SK-N-SH (cell line): ENCODE results near the gene RBM7. TPM values are rescaled to one million over a fixed set of nuclear protein-coding genes. Genes with fewer than 3 reads are reported as not detected.

ENCODE experiments used
- CTCF ChIA-PET: fragments of 300-600, 350-600 bp; formaldehyde crosslinking; extraction: SDS; loops from one replicate; lab custom pipeline; 2021; lab: Yijun Ruan, JAX
- POLR2A ChIA-PET: fragments of 350-600 bp; sonication (Branson Sonifier 250); formaldehyde crosslinking; extraction: SDS; loops from one replicate; lab custom pipeline; 2020; ENCODE audit warnings: antibody characterized with exemption, inconsistent platforms; lab: Yijun Ruan, JAX
- DNase-seq: peaks from one replicate; pipeline ENCODE4 v3.0.0; 2012
- H2AFZ ChIP-seq: fragments of 200-600 bp; sonication (generic); 2 replicates; pipeline ENCODE4 v1.8.1; 2016; ENCODE audit warnings: antibody characterized with exemption, mild to moderate bottlenecking, low read depth
- H3F3A ChIP-seq: fragments of 200-600 bp; sonication (generic); replicated peaks from 2 replicates; pipeline ENCODE3; 2016; ENCODE audit warnings: antibody characterized with exemption, mild to moderate bottlenecking; ENCODE audit not compliant: insufficient read depth
- H3K27ac ChIP-seq, 2 experiments: fragments of 200-500 bp in 1 of 2; fragments of 200-600 bp in 1 of 2; sonication (Bioruptor generic) in 1 of 2; sonication (generic), shearing (Covaris generic) in 1 of 2; 2 replicates each; pipeline versions ENCODE4 v1.5.1 to v1.6.1; 2014 to 2016; ENCODE audit warnings: low read depth in 2 of 2, inconsistent platforms in 1 of 2, low read length in 1 of 2, mild to moderate bottlenecking in 1 of 2, mixed read lengths in 1 of 2
- H3K27me3 ChIP-seq: fragments of 200-600 bp; sonication (generic), shearing (Covaris generic); 2 replicates; pipeline ENCODE4 v1.6.1; 2016; ENCODE audit warnings: mixed run types; ENCODE audit not compliant: insufficient read depth
- H3K36me3 ChIP-seq, 2 experiments: fragments of 200-500 bp in 1 of 2; fragments of 200-600 bp in 1 of 2; sonication (Bioruptor generic) in 1 of 2; sonication (generic) in 1 of 2; replicated peaks in 1 of 2; 2 replicates each; pipeline versions ENCODE3 to v1.5.1; 2014 to 2016; ENCODE audit warnings: low read length in 1 of 2, mild to moderate bottlenecking in 1 of 2; ENCODE audit not compliant: insufficient read depth in 2 of 2, control insufficient read depth in 1 of 2
- H3K4me1 ChIP-seq, 2 experiments: fragments of 200-500 bp in 1 of 2; fragments of 200-600 bp in 1 of 2; sonication (Bioruptor generic) in 1 of 2; sonication (generic), shearing (Covaris generic) in 1 of 2; 2 replicates each; pipeline versions ENCODE4 v1.5.1 to v1.6.1; 2014 to 2016; ENCODE audit warnings: low read depth in 1 of 2, low read length in 1 of 2, mixed run types in 1 of 2; ENCODE audit not compliant: insufficient read depth in 2 of 2, control insufficient read depth in 1 of 2
- H3K4me2 ChIP-seq: fragments of 200-600 bp; sonication (generic), shearing (Covaris generic); 2 replicates; pipeline ENCODE4 v1.6.1; 2017; ENCODE audit warnings: mixed run types
- H3K4me3 ChIP-seq, 2 experiments: fragments of 200-500 bp in 1 of 2; fragments of 200-600 bp in 1 of 2; sonication (Bioruptor generic) in 1 of 2; sonication (generic), shearing (Covaris generic) in 1 of 2; 2 replicates each; pipeline versions ENCODE4 v1.5.1 to v1.8.1; 2014 to 2016; ENCODE audit warnings: low read depth in 2 of 2, inconsistent platforms in 1 of 2, low read length in 1 of 2, mild to moderate bottlenecking in 1 of 2, mixed read lengths in 1 of 2, moderate library complexity in 1 of 2
- H3K79me2 ChIP-seq: fragments of 200-600 bp; sonication (generic); 2 replicates; pipeline ENCODE4 v1.8.1; 2017; ENCODE audit warnings: mild to moderate bottlenecking; ENCODE audit not compliant: insufficient read depth
- H3K9ac ChIP-seq: fragments of 200-600 bp; sonication (generic); 2 replicates; pipeline ENCODE4 v1.6.1; 2017; ENCODE audit warnings: mixed run types
- H3K9me2 ChIP-seq: fragments of 200-600 bp; sonication (generic); 2 replicates; pipeline ENCODE4 v1.6.1; 2017; ENCODE audit warnings: mixed run types
- H3K9me3 ChIP-seq: fragments of 200-600 bp; sonication (generic); 2 replicates; pipeline ENCODE4 v1.6.1; 2017; ENCODE audit warnings: mixed run types, mild to moderate bottlenecking, moderate library complexity
- H4K20me1 ChIP-seq: fragments of 200-600 bp; sonication (generic); 2 replicates; pipeline ENCODE4 v1.6.1; 2017; ENCODE audit warnings: mild to moderate bottlenecking, mixed run types; ENCODE audit not compliant: insufficient read depth
- ELF1 ChIP-seq: IDR thresholded peaks from 2 replicates; pipeline ENCODE4 v1.4.0; 2012
- EZH2phosphoT487 ChIP-seq: fragments of 200-600 bp; sonication (generic); IDR thresholded peaks from 2 replicates; pipeline ENCODE4 v1.6.1; 2017; ENCODE audit warnings: low read depth, mixed run types, mild to moderate bottlenecking, antibody characterized with exemption, moderate library complexity, borderline replicate concordance
- FOSL2 ChIP-seq: IDR thresholded peaks from 2 replicates; pipeline ENCODE4 v1.4.0; 2012; ENCODE audit warnings: low read depth, mild to moderate bottlenecking, moderate library complexity, borderline replicate concordance
- FOXJ3 ChIP-seq: sonication (generic); formaldehyde crosslinking; IDR thresholded peaks from 2 replicates; pipeline ENCODE4 v1.5.1; 2020; ENCODE audit warnings: mild to moderate bottlenecking, missing genetic modification reagents
- GATA2 ChIP-seq: sonication (generic); formaldehyde crosslinking; IDR thresholded peaks from 2 replicates; pipeline ENCODE4 v1.5.0; 2020; ENCODE audit warnings: mild to moderate bottlenecking, missing genetic modification reagents
- PBX3 ChIP-seq: IDR thresholded peaks from 2 replicates; pipeline ENCODE4; 2012
- POLR2AphosphoS5 ChIP-seq: IDR thresholded peaks from 2 replicates; pipeline ENCODE4 v1.6.1; 2012; ENCODE audit warnings: low read depth, low read length
- RAD21 ChIP-seq: IDR thresholded peaks from 2 replicates; pipeline ENCODE4 v1.6.1; 2012; ENCODE audit warnings: mild to moderate bottlenecking, low read length
- TAF1 ChIP-seq: IDR thresholded peaks from 2 replicates; pipeline ENCODE4 v1.6.1; 2012; ENCODE audit warnings: low read depth, mild to moderate bottlenecking, low read length, moderate library complexity, borderline replicate concordance
- TEAD4 ChIP-seq: IDR thresholded peaks from 2 replicates; pipeline ENCODE4 v1.4.0; 2012; ENCODE audit warnings: mild to moderate bottlenecking, borderline replicate concordance; ENCODE audit not compliant: insufficient read depth
- WGBS: methylation state at CpG from one replicate; pipeline ENCODE4 v1.1.6; 2017; ENCODE audit warnings: low lambda C conversion rate; 5-methylcytosine and 5-hydroxymethylcytosine counted together
- polyA plus RNA-seq, 3 experiments: library from polyadenylated mRNA; depleted of rRNA; stranded (reverse); fragments of >200 nt; gene quantifications; 2 replicates each; pipeline ENCODE4 v1.2.3, GENCODE V29; 2012
- TF ChIP-seq, protein P1 (sequence below): fragments of 150-350 bp; IDR thresholded peaks from 2 replicates; pipeline ENCODE4 v1.6.1; 2017; ENCODE audit warnings: antibody characterized with exemption, low read length, low read depth, borderline replicate concordance
- TF ChIP-seq, protein P2 (sequence below): fragments of 200-600 bp; sonication (generic); IDR thresholded peaks from 2 replicates; pipeline ENCODE4 v1.6.1; 2017; ENCODE audit warnings: antibody characterized with exemption, mild to moderate bottlenecking, moderate library complexity
- TF ChIP-seq, protein P3 (sequence below): IDR thresholded peaks from 2 replicates; pipeline ENCODE4 v1.4.0; 2012; ENCODE audit warnings: low read depth, borderline replicate concordance

RBM7 gene
- polyA plus RNA-seq, 1 of the 3 experiments (the other 2 are of a cell fraction), result 19.5 TPM

DNA sequence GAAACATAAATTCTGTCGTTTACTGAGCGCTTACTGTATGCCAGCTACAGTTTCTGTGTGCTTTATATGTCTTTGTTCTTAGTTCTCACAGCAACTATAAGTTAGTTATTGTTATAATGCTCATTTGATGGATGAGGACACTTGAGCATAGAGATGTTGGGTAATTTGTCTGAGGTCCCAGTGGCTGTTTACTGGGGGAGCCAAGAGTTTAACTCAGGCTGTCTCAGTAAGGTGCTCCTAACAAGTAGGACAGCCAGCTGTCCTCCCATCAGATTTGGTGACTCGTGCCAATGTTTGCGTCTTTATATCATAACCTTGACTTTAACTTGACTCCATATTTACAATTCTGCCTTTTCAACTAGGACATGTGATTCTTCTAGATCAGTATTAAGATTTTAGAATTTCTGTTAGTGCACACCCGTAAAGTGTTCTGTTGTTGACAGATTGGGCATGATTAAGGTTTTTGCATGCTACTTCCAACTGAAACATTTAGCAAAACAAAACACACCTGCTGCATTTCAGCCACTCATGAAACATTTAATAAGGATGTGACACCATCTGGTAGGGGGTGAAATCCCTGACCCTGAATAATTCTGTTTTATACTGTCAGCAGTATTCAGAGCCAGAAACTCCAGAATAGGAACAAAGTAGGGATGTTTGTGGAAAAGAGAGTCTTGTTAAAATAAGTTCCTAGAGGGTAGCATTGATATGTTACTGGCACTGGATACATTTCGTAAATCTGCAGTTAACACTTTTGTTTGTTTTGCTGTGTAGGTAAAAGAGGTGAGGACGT, 40.7 kb downstream of the RBM7 start:
- peak overlapping the region; percentile 84; the same call in 1 of the 2 replicates for H3K9ac ChIP-seq
- peak overlapping the region in 1 of 2 experiments; percentile 92; a peak in 3 of 4 replicates for H3K27ac ChIP-seq
- H3F3A ChIP-seq, result peaks cover 10% of the 10 kb centered on the region
- H3K9me3 ChIP-seq, result no peaks in the 10 kb centered on the region
- TF ChIP-seq POLR2AphosphoS5 (no peak), TEAD4 (no peak), GATA2 (CRISPR knock-in tag) (no peak), ELF1 (no peak), RAD21 (no peak), PBX3 (no peak), FOXJ3 (CRISPR knock-in tag) (no peak)
- TF ChIP-seq, protein P1, sequence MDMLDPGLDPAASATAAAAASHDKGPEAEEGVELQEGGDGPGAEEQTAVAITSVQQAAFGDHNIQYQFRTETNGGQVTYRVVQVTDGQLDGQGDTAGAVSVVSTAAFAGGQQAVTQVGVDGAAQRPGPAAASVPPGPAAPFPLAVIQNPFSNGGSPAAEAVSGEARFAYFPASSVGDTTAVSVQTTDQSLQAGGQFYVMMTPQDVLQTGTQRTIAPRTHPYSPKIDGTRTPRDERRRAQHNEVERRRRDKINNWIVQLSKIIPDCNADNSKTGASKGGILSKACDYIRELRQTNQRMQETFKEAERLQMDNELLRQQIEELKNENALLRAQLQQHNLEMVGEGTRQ, result no peak
- TF ChIP-seq, protein P2, sequence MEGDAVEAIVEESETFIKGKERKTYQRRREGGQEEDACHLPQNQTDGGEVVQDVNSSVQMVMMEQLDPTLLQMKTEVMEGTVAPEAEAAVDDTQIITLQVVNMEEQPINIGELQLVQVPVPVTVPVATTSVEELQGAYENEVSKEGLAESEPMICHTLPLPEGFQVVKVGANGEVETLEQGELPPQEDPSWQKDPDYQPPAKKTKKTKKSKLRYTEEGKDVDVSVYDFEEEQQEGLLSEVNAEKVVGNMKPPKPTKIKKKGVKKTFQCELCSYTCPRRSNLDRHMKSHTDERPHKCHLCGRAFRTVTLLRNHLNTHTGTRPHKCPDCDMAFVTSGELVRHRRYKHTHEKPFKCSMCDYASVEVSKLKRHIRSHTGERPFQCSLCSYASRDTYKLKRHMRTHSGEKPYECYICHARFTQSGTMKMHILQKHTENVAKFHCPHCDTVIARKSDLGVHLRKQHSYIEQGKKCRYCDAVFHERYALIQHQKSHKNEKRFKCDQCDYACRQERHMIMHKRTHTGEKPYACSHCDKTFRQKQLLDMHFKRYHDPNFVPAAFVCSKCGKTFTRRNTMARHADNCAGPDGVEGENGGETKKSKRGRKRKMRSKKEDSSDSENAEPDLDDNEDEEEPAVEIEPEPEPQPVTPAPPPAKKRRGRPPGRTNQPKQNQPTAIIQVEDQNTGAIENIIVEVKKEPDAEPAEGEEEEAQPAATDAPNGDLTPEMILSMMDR, result no peak
- DNase-seq, result no peak
- H3K9me2 ChIP-seq, result no peaks in the 10 kb centered on the region
- H3K4me1 ChIP-seq, result peaks cover 12% of the 10 kb centered on the region in 2 experiments; a peak in 3 of 4 replicates
- no peak overlapping the region for H2AFZ ChIP-seq
- POLR2A ChIA-PET, result interaction anchor here (0.6 kb wide), 1 partner anchor 760 kb away, joined by 3 read pairs; no protein-coding TSS in a partner anchor
- CTCF ChIA-PET, result interaction anchor here (1.1 kb wide), 1 partner anchor 94 kb away, joined by 3 read pairs; no protein-coding TSS in a partner anchor
- H3K27me3 ChIP-seq, result no peaks in the 10 kb centered on the region
- H3K4me2 ChIP-seq, result peak overlapping the region; percentile 86
- peaks cover 7% of the 10 kb centered on the region; the same call in 1 of the 2 replicates for H4K20me1 ChIP-seq
- 82% methylated on average over 7 of the region's 7 CpGs for whole genome bisulfite sequencing
- H3K4me3 ChIP-seq, result peak overlapping the region; percentile 90 to 100; a peak in 3 of 4 replicates
- H3K79me2 ChIP-seq, result peaks cover 70% of the 10 kb centered on the region
- H3K36me3 ChIP-seq, result peaks cover 25 to 30% of the 10 kb centered on the region in 2 experiments

- no peak for DNase-seq
- no peaks in the 10 kb centered on the region for H3K9me2 ChIP-seq
- TF ChIP-seq TAF1 (no peak), EZH2phosphoT487 (no peak), FOSL2 (no peak)
- TF ChIP-seq, protein P3, sequence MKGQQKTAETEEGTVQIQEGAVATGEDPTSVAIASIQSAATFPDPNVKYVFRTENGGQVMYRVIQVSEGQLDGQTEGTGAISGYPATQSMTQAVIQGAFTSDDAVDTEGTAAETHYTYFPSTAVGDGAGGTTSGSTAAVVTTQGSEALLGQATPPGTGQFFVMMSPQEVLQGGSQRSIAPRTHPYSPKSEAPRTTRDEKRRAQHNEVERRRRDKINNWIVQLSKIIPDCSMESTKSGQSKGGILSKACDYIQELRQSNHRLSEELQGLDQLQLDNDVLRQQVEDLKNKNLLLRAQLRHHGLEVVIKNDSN, result no peak
- H3K27me3 ChIP-seq, result no peaks in the 10 kb centered on the region
- H4K20me1 ChIP-seq, result peaks cover 7% of the 10 kb centered on the region; the same call in 1 of the 2 replicates
- H2AFZ ChIP-seq, result no peak overlapping the region
- no peak overlapping the region for H3K4me3 ChIP-seq
- peaks cover 74% of the 10 kb centered on the region for H3K79me2 ChIP-seq
- H3K9me3 ChIP-seq, result no peaks in the 10 kb centered on the region
- H3F3A ChIP-seq, result peaks cover 10% of the 10 kb centered on the region
- no peak overlapping the region for H3K9ac ChIP-seq
- H3K36me3 ChIP-seq, result peaks cover 29 to 32% of the 10 kb centered on the region in 2 experiments
- H3K4me2 ChIP-seq, result peak overlapping the region; percentile 86; the same call in 1 of the 2 replicates
- POLR2A ChIA-PET, result no interaction called here
- peaks cover 12% of the 10 kb centered on the region in 2 experiments; a peak in 3 of 4 replicates for H3K4me1 ChIP-seq
- CTCF ChIA-PET, result interaction anchor here (1.2 kb wide), 1 partner anchor 30 kb away, joined by 4 read pairs; no protein-coding TSS in a partner anchor
- H3K27ac ChIP-seq, result no peak overlapping the region
- 96% methylated on average over 2 of the region's 2 CpGs for WGBS
Measured at GRCh38 chr11:114441921-114442320, 41.5 kb downstream of the RBM7 start.
